ENCODE results near the gene SP7. TPM values are rescaled to one million over a fixed set of nuclear protein-coding genes. Genes with fewer than 3 reads are reported as not detected.

SP7 gene
- total RNA-seq, 1 donor from 2014 or later: not detected

DNA sequence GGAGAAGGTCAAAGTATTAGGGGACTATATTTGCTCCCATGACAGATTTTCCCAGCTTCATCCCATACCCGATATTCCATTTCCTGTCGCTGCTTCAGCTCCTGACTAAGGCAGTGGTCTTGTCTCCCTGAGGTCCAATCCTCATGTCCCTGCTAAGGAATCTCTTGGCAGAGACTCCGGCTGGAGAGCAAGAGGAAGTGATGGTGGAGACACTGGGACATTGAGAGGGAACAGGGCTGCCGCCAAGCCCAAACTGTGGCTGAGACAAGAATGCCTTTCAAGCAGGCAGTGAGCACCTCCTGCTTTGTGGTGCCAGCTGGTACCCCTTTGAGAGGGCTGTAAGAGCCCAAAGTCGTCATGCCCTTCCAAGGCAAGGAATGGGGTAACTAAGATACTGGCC is 5.5 kb downstream of the SP7 start:
- Mint-ChIP-seq H3K4me1 (ENCODE audit: low read depth) (peaks cover 4% of the 10 kb centered on the region), H3K4me3 (ENCODE audit: unreplicated experiment) (no peak overlapping the region), H3K36me3 (ENCODE audit: low read depth) (no peaks in the 10 kb centered on the region), H3K9me3 (ENCODE audit: low read depth) (no peaks in the 10 kb centered on the region), H3K27ac (ENCODE audit: unreplicated experiment) (no peak overlapping the region), H3K27me3 (ENCODE audit: low read depth) (peaks cover 5% of the 10 kb centered on the region)
- TF ChIP-seq, protein P1, sequence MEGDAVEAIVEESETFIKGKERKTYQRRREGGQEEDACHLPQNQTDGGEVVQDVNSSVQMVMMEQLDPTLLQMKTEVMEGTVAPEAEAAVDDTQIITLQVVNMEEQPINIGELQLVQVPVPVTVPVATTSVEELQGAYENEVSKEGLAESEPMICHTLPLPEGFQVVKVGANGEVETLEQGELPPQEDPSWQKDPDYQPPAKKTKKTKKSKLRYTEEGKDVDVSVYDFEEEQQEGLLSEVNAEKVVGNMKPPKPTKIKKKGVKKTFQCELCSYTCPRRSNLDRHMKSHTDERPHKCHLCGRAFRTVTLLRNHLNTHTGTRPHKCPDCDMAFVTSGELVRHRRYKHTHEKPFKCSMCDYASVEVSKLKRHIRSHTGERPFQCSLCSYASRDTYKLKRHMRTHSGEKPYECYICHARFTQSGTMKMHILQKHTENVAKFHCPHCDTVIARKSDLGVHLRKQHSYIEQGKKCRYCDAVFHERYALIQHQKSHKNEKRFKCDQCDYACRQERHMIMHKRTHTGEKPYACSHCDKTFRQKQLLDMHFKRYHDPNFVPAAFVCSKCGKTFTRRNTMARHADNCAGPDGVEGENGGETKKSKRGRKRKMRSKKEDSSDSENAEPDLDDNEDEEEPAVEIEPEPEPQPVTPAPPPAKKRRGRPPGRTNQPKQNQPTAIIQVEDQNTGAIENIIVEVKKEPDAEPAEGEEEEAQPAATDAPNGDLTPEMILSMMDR (IDR thresholded peaks at IDR 0.05): no peak
- no peak for DNase-seq (ENCODE audit: low spot score)

DNA sequence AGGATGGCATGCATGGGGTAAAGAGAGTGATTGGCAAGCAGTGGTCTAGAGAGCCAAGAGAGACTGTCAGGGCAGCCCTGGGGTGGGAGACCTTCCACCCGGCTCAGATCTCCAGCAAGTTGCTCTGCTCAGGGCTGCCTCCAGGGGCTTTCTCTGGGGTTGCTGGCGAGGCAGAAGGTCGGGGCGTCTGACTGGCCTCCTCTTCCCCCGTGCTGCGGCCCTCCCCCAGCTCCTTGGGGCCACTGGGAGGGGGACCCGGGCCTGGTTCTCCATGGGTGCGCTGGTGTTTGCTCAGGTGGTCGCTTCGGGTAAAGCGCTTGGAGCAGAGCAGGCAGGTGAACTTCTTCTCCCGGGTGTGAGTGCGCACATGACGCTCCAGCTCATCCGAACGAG is 8.1 kb downstream of the SP7 start:
- Mint-ChIP-seq H3K27ac (ENCODE audit: unreplicated experiment) (no peak overlapping the region), H3K4me3 (ENCODE audit: unreplicated experiment) (no peak overlapping the region), H3K4me1 (ENCODE audit: low read depth) (peaks cover 14% of the 10 kb centered on the region), H3K36me3 (ENCODE audit: low read depth) (no peaks in the 10 kb centered on the region), H3K9me3 (ENCODE audit: low read depth) (no peaks in the 10 kb centered on the region), H3K27me3 (ENCODE audit: low read depth) (peaks cover 2% of the 10 kb centered on the region)
- TF ChIP-seq, protein P1 (IDR thresholded peaks at IDR 0.05): no peak
- DNase-seq (ENCODE audit: low spot score): no peak

DNA sequence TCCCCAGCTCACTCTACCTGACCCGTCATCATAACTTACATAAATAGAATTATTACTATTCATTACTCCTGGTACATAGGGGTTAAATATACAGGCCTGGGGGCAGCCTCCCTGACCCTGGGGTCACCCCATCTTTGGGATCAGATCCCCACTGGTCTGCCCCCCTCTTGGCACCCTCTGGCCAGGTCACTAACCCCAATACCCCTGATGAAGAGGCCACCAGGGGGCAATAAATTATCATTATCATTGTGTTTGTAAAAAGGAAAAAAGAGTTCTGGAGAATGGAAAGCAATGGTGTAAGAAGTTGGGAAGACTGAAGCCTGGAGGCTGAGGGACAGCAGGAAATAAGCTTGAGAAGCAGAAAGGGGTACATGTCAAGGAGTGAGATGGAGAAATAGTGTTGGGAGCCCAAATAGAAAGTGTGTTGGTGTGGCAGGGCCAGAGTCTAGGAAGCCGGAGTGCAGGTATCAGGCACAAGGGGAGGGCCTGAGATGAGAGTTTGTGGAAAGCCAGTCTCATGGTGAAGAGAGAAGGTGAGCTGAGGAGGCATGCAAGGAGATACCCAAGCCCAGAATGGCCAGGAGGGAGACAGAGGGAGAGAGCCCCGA is 8.6 kb downstream of the SP7 start:
- H3K4me3 Mint-ChIP-seq (ENCODE audit: unreplicated experiment): no peak overlapping the region
- no peaks in the 10 kb centered on the region for H3K9me3 Mint-ChIP-seq (ENCODE audit: low read depth)
- DNase-seq (ENCODE audit: low spot score): no peak
- H3K4me1 Mint-ChIP-seq (ENCODE audit: low read depth): peaks cover 14% of the 10 kb centered on the region
- TF ChIP-seq, protein P1 (IDR thresholded peaks at IDR 0.05): peak; percentile 65
- H3K27me3 Mint-ChIP-seq (ENCODE audit: low read depth): peaks cover 2% of the 10 kb centered on the region
- H3K27ac Mint-ChIP-seq (ENCODE audit: unreplicated experiment): no peak overlapping the region
- H3K36me3 Mint-ChIP-seq (ENCODE audit: low read depth): no peaks in the 10 kb centered on the region

DNA sequence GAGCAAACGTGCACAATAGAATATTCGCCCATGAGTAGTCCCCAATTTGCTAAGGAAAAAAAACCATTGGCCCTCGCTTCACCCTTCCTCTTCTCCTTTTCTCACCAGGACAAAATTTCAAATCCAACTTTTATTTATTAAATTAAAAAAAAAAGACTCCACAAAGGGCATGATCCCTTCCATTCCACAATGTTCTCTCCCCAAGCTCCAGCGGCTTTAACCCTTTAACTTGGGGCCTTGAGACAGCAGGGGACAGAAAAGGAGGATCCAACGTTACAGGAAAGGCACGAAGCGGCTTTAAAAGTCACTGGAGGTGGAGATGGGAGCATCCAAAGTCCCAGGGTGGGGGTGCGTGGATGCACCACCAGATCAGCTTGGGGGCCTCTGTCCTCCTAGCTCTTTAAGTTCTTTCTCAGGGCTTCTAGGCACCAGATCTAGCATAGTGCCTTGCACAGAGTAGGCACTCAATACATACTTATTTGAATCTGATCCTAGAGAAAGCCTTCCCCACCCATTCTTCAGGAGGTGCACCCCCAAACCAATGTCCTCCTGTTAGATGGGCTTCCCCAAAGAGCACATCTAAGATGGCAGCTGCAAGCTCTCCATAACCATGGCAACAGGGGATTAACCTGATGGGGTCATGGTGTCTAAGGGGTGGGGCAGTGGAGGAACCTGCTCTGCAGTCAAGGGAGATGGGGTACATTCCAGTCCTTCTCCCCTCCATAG is 9.5 kb downstream of the SP7 start:
- Mint-ChIP-seq H3K4me3 (ENCODE audit: unreplicated experiment) (peak overlapping the region; percentile 56), H3K36me3 (ENCODE audit: low read depth) (no peaks in the 10 kb centered on the region), H3K9me3 (ENCODE audit: low read depth) (no peaks in the 10 kb centered on the region), H3K27ac (ENCODE audit: unreplicated experiment) (no peak overlapping the region), H3K4me1 (ENCODE audit: low read depth) (peaks cover 17% of the 10 kb centered on the region), H3K27me3 (ENCODE audit: low read depth) (no peaks in the 10 kb centered on the region)
- no peak for DNase-seq (ENCODE audit: low spot score)
- TF ChIP-seq, protein P1 (IDR thresholded peaks at IDR 0.05): no peak

DNA sequence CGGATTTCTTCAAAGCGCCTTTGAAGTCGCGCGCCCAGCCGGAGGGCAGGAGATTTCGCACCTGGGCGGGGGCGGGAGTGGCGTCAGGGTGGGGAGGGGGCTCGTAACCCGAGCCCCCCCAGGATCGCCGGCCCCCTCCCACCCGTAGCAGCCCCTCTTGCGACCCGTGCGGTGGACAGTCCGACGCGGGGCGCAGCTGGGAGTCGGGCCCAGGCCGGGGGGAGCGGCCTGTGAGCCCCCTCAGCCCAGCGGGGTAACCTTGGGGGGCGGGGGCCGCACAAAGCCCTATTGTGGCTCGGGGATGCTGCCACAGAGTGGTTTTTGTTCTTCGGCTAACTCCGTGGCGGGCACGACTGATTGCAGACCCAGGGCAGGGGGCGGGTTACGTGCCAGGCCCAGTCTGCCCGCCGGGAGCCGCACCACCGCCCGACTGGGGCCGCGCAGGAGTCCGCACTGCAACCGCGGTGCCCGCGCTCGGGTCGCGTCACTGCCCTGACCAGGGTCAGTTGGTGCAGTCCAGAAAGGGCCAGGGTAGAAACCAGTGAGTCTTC is 10.6 kb downstream of the SP7 start:
- no peaks in the 10 kb centered on the region for H3K9me3 Mint-ChIP-seq (ENCODE audit: low read depth)
- no peak for DNase-seq (ENCODE audit: low spot score)
- no peaks in the 10 kb centered on the region for H3K27me3 Mint-ChIP-seq (ENCODE audit: low read depth)
- TF ChIP-seq, protein P1 (IDR thresholded peaks at IDR 0.05): no peak
- peak overlapping the region; percentile 71 for H3K4me3 Mint-ChIP-seq (ENCODE audit: unreplicated experiment)
- peaks cover 25% of the 10 kb centered on the region for H3K4me1 Mint-ChIP-seq (ENCODE audit: low read depth)
- no peak overlapping the region for H3K27ac Mint-ChIP-seq (ENCODE audit: unreplicated experiment)
- H3K36me3 Mint-ChIP-seq (ENCODE audit: low read depth): no peaks in the 10 kb centered on the region

Measured in chondrocyte (in vitro differentiated cells).